Activated CD8-positive, alpha-beta T cell treated with anti-CD3 and anti-CD28 coated beads, Interleukin-2, amount 10 ng/mL, durations not matched to agents 7 days and 5 days (primary cell): ENCODE results near the gene SPOCD1. TPM values are rescaled to one million over a fixed set of nuclear protein-coding genes. Genes with fewer than 3 reads are reported as not detected.

ENCODE experiments used
- ATAC-seq: fragments of 150-1000 bp; cut with Tn5 transposase; one replicate; pipeline ENCODE4 v1.10.0; 2021; ENCODE audit warnings: moderate library complexity
- CTCF ChIA-PET: fragments of 350-600 bp; sonication (Branson Sonifier 250); formaldehyde crosslinking; loops from one replicate; lab custom pipeline; 2021; ENCODE audit warnings: antibody characterized with exemption; lab: Charles Lee
- POLR2A ChIA-PET: fragments of 350-600 bp; sonication (Branson Sonifier 250); formaldehyde crosslinking; loops from one replicate; lab custom pipeline; 2021; ENCODE audit warnings: antibody characterized with exemption; lab: Charles Lee
- DNase-seq: peaks from one replicate; pipeline ENCODE4 v3.0.0-alpha.2; 2020
- H3K27ac Mint-ChIP-seq: one replicate; pipeline ENCODE4 v1.8.0; 2021; ENCODE audit warnings: mild to moderate bottlenecking, mixed read lengths
- H3K27me3 Mint-ChIP-seq: one replicate; pipeline ENCODE4 v1.8.0; 2021; ENCODE audit warnings: low read depth, mixed read lengths
- H3K36me3 Mint-ChIP-seq: one replicate; pipeline ENCODE4 v1.8.0; 2021; ENCODE audit warnings: low read depth, mixed read lengths
- H3K4me1 Mint-ChIP-seq: one replicate; pipeline ENCODE4 v1.8.0; 2021; ENCODE audit warnings: low read depth, mixed read lengths
- H3K4me3 Mint-ChIP-seq: one replicate; pipeline ENCODE4 v1.8.0; 2021; ENCODE audit warnings: mild to moderate bottlenecking, mixed read lengths
- H3K9me3 Mint-ChIP-seq: one replicate; pipeline ENCODE4 v1.8.0; 2022; ENCODE audit warnings: mixed read lengths; ENCODE audit not compliant: insufficient read depth
- total RNA-seq, 2 experiments: library from RNA; stranded (reverse); gene quantifications; one replicate each; pipeline ENCODE4 v1.2.3, GENCODE V29; 2021

Gene SPOCD1
- total RNA-seq, 2 experiments from 2014 or later = not detected

GRCh38 chr1:31760471-31761470 is 55.1 kb downstream of the SPOCD1 start:
- H3K27ac Mint-ChIP-seq = no peak overlapping the region
- peak overlapping the region; percentile 42 for H3K4me3 Mint-ChIP-seq
- peaks cover 48% of the 10 kb centered on the region for H3K27me3 Mint-ChIP-seq
- peak; percentile 71 for DNase-seq
- peaks cover 29% of the 10 kb centered on the region for H3K4me1 Mint-ChIP-seq
- CTCF ChIA-PET = interaction anchor here (0.8 to 7.6 kb wide), 5 partner anchors 10 to 29 kb away, joined by 3 to 43 read pairs (median 8); no protein-coding TSS in a partner anchor
- no peaks in the 10 kb centered on the region for H3K9me3 Mint-ChIP-seq
- peak; percentile 62 for ATAC-seq
- no peaks in the 10 kb centered on the region for H3K36me3 Mint-ChIP-seq
- POLR2A ChIA-PET = interaction anchor here (1.1 kb wide), 1 partner anchor 91 kb away, joined by 3 read pairs; no protein-coding TSS in a partner anchor

DNA sequence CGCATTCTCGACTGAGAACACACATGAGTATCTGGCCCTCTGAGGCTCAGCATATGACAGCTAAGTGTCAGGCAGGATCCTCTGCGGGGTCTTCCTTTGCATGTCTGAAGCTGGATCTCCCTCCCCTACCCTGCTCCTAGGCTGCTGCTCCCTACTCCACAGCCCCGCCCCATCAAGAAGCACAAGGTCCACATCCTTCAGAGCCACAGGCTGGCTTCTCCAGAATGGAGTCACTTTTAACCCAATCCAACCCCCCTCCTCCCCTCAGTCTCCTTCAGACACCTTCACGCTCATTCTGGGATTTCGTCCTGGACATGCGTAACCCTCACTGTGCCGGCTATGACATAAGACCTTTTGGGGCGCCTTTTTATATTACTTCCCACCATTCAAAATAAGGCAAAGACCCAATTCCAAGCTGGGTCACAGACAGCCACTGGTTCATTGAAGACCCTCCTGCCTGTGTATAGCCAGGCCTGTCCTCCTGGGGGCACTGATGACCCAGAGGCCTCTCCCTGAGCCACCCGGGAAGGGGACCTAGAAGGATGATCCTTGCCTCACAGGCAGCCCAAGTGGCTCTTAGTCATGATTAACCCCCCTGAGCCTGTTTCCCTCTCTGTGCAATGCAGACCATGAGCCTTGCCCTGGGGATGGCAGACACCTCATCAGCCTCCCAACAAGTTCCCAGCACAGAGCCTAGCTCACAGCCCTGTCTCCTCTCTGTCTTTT is 56.4 kb downstream of the SPOCD1 start:
- H3K4me3 Mint-ChIP-seq = no peak overlapping the region
- ChIA-PET CTCF (interaction anchor here (0.8 to 2.7 kb wide), 5 partner anchors 8 to 205 kb away, joined by 3 to 12 read pairs (median 5); no protein-coding TSS in a partner anchor), POLR2A (no interaction called here)
- peaks cover 37% of the 10 kb centered on the region for H3K27me3 Mint-ChIP-seq
- DNase-seq = no peak
- no peak for ATAC-seq
- peaks cover 25% of the 10 kb centered on the region for H3K4me1 Mint-ChIP-seq
- H3K36me3 Mint-ChIP-seq = no peaks in the 10 kb centered on the region
- H3K27ac Mint-ChIP-seq = no peak overlapping the region
- no peaks in the 10 kb centered on the region for H3K9me3 Mint-ChIP-seq

DNA sequence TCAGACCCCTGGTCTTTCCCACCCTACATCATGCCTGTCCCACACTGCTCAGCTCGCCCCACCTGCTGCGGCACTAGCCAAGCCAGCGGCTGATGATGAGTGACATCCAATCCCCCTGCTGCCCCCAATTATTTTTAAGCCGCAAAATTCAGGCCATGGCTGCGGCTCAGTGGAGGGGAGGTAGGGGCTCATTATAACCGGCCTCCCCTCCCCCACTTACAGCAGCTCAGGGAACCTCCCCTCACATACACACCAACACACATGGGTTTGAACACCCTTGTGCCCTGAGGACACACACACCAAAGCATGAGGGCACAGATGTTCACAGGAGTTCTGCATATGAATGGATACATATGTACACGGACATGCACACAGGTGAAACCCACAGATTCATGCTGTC is 57.0 kb downstream of the SPOCD1 start:
- H3K9me3 Mint-ChIP-seq = no peaks in the 10 kb centered on the region
- peaks cover 36% of the 10 kb centered on the region for H3K27me3 Mint-ChIP-seq
- peaks cover 25% of the 10 kb centered on the region for H3K4me1 Mint-ChIP-seq
- H3K27ac Mint-ChIP-seq = no peak overlapping the region
- ATAC-seq (no peak), DNase-seq (no peak)
- CTCF ChIA-PET = interaction anchor here (0.5 to 2.7 kb wide), 5 partner anchors 13 to 205 kb away, joined by 3 to 12 read pairs (median 3); no protein-coding TSS in a partner anchor
- no peak overlapping the region for H3K4me3 Mint-ChIP-seq
- H3K36me3 Mint-ChIP-seq = no peaks in the 10 kb centered on the region
- POLR2A ChIA-PET = no interaction called here

DNA sequence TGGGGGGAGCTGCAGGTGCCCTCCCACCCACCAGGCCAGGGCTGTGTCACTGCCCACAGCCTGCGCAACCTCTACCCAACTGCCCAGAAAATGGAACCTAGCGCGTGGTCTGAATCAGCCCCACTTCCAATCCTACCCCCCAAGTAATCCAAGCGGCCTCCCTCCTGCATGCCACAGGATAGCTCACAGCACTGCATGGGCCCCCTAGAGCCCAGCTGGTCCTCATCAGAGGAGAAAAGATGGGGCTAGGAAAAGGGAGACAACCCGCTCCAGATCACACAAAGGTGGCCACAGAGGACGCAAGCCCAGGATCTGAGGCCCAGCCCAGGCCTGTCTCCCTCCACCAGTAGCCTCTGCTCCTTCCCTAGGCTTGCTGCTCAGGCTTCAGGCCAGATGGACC is 57.8 kb downstream of the SPOCD1 start:
- H3K4me1 Mint-ChIP-seq = peaks cover 24% of the 10 kb centered on the region
- ChIA-PET POLR2A (no interaction called here), CTCF (interaction anchor here (0.6 to 2.7 kb wide), 3 partner anchors 12 to 46 kb away, joined by 3 to 12 read pairs (median 4); no protein-coding TSS in a partner anchor)
- no peaks in the 10 kb centered on the region for H3K36me3 Mint-ChIP-seq
- H3K27ac Mint-ChIP-seq = no peak overlapping the region
- H3K9me3 Mint-ChIP-seq = no peaks in the 10 kb centered on the region
- DNase-seq (no peak), ATAC-seq (no peak)
- no peak overlapping the region for H3K4me3 Mint-ChIP-seq
- peaks cover 29% of the 10 kb centered on the region for H3K27me3 Mint-ChIP-seq

GRCh38 chr1:31757204-31757679 is 58.6 kb downstream of the SPOCD1 start:
- H3K4me3 Mint-ChIP-seq = no peak overlapping the region
- H3K9me3 Mint-ChIP-seq = no peaks in the 10 kb centered on the region
- no peak overlapping the region for H3K27ac Mint-ChIP-seq
- DNase-seq (no peak), ATAC-seq (no peak)
- peaks cover 24% of the 10 kb centered on the region for H3K27me3 Mint-ChIP-seq
- peaks cover 29% of the 10 kb centered on the region for H3K4me1 Mint-ChIP-seq
- ChIA-PET POLR2A (no interaction called here), CTCF (interaction anchor here (1.4 to 2.7 kb wide), 2 partner anchors 12 to 31 kb away, joined by 4 to 12 read pairs; no protein-coding TSS in a partner anchor)
- no peaks in the 10 kb centered on the region for H3K36me3 Mint-ChIP-seq

DNA sequence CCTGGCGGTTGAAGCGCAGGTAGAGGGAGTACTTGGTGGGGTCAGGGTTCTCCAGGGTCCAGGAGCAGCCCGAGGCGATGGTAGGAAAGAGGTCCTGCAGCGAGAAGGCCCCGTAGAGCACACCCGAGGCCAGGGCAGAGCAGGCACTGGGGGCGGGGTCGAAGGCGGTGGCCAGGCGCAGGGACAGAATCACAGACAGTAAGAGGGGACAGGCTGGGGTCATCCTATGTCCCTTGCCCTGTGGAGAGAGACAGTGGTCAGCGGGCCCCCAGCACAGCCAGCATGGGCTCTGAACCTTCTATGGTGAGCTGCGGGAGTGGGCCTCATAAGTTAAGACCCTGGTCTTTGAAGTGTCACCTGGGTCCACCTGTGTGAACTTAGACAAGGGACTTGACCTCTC is 59.2 kb downstream of the SPOCD1 start:
- no peaks in the 10 kb centered on the region for H3K36me3 Mint-ChIP-seq
- no peak overlapping the region for H3K27ac Mint-ChIP-seq
- H3K4me1 Mint-ChIP-seq = peaks cover 31% of the 10 kb centered on the region
- DNase-seq (no peak), ATAC-seq (no peak)
- POLR2A ChIA-PET = no interaction called here
- H3K27me3 Mint-ChIP-seq = peaks cover 17% of the 10 kb centered on the region
- CTCF ChIA-PET = interaction anchor here (2.7 kb wide), 1 partner anchor 11 kb away, joined by 12 read pairs; no protein-coding TSS in a partner anchor
- H3K4me3 Mint-ChIP-seq = no peak overlapping the region
- no peaks in the 10 kb centered on the region for H3K9me3 Mint-ChIP-seq

- peaks cover 30% of the 10 kb centered on the region for H3K4me1 Mint-ChIP-seq
- ChIA-PET CTCF (no interaction called here), POLR2A (no interaction called here)
- H3K36me3 Mint-ChIP-seq = no peaks in the 10 kb centered on the region
- ATAC-seq = no peak
- H3K4me3 Mint-ChIP-seq = no peak overlapping the region
- H3K27me3 Mint-ChIP-seq = peaks cover 14% of the 10 kb centered on the region
- DNase-seq = no peak
- no peak overlapping the region for H3K27ac Mint-ChIP-seq
- no peaks in the 10 kb centered on the region for H3K9me3 Mint-ChIP-seq
Measured at GRCh38 chr1:31755850-31756492, 59.9 kb downstream of the SPOCD1 start.

DNA sequence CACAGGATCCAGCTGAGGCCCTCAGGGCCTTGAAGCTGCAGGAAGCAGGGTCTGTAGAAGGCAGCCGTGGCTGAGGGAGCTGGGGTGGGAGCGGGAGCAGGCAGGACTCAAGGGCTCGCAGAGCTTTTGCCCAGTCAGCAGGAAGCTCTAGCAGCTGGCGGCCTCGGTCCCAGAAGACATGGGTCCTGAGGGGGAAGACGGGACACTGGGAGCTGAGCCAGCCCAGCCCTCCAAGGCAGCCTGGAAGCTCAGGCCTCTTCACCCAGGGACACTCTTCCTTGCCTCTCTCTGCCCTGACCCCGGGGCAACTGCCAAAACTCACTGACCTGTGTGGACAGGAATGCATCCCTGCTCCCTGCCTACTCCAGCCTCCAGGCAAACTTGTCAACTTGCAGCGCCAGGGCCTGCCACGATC is 60.6 kb downstream of the SPOCD1 start:
- no peak overlapping the region for H3K4me3 Mint-ChIP-seq
- CTCF ChIA-PET = no interaction called here
- ATAC-seq (no peak), DNase-seq (no peak)
- POLR2A ChIA-PET = no interaction called here
- H3K4me1 Mint-ChIP-seq = peaks cover 37% of the 10 kb centered on the region
- H3K27ac Mint-ChIP-seq = peak overlapping the region; percentile 54
- H3K27me3 Mint-ChIP-seq = peaks cover 13% of the 10 kb centered on the region
- no peaks in the 10 kb centered on the region for H3K36me3 Mint-ChIP-seq
- H3K9me3 Mint-ChIP-seq = no peaks in the 10 kb centered on the region

- H3K36me3 Mint-ChIP-seq = no peaks in the 10 kb centered on the region
- H3K27me3 Mint-ChIP-seq = peaks cover 5% of the 10 kb centered on the region
- no peak for DNase-seq
- peaks cover 39% of the 10 kb centered on the region for H3K4me1 Mint-ChIP-seq
- no peak overlapping the region for H3K4me3 Mint-ChIP-seq
- H3K9me3 Mint-ChIP-seq = no peaks in the 10 kb centered on the region
- POLR2A ChIA-PET = interaction anchor here (0.5 kb wide), 1 partner anchor 766 kb away, joined by 4 read pairs; no protein-coding TSS in a partner anchor
- no peak for ATAC-seq
- CTCF ChIA-PET = interaction anchor here (1.4 to 1.8 kb wide), 2 partner anchors 9 to 35 kb away, joined by 5 to 6 read pairs; no protein-coding TSS in a partner anchor
- peak overlapping the region; percentile 58 for H3K27ac Mint-ChIP-seq
Measured at GRCh38 chr1:31754397-31754796, 61.4 kb downstream of the SPOCD1 start.

DNA sequence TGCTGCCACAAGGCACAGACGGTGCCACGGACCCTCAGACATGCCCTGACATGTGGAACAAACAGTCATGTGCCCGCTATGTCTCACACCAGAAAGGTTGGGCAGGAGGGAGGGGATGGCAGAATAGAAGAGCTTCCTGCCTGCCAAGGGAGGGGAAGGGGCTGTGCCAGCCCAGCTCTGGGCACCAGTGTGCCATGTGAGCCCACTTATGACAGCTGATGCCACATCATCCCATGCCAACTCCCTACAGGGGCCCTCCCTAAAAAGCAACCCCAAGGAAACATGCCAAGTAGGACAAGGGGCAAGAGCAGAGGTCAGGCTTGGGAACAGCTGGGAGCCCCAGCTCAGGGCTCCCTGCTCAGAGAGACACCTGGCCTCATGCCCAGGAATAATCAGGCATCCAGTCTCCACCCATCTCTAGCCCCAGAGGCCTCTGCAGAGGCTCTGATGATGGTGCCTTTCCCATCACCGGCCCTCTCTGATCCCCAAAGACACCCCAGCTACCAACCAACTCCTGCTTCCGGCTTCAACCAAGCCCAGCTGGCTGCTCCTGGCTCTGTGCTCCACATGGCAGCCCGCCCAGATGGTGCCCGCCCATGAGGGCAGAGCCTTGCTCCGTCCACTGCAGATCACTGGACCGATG is 62.0 kb downstream of the SPOCD1 start:
- Mint-ChIP-seq H3K27me3 (peaks cover under 1% of the 10 kb centered on the region), H3K4me3 (no peak overlapping the region), H3K27ac (peak overlapping the region; percentile 58), H3K9me3 (no peaks in the 10 kb centered on the region), H3K36me3 (no peaks in the 10 kb centered on the region), H3K4me1 (peaks cover 39% of the 10 kb centered on the region)
- ChIA-PET POLR2A (interaction anchor here (0.5 kb wide), 1 partner anchor 767 kb away, joined by 4 read pairs; no protein-coding TSS in a partner anchor), CTCF (interaction anchor here (1.4 to 1.8 kb wide), 2 partner anchors 8 to 35 kb away, joined by 5 to 6 read pairs; no protein-coding TSS in a partner anchor)
- no peak for DNase-seq
- no peak for ATAC-seq
